Smooth muscle cell (in vitro differentiated cells): Measurements from ENCODE around the gene AS3MT. TPM values are rescaled to one million over a fixed set of nuclear protein-coding genes. Genes with fewer than 3 reads are reported as not detected.
A peak's percentile ranks its signal among the peaks of the same experiment; 100 is the strongest.

ENCODE experiments used
- DNase-seq: peaks from one replicate; lab custom pipeline; 2025; ENCODE audit not compliant: unreplicated experiment; lab: John Stamatoyannopoulos, UW
- H2AFZ ChIP-seq: fragments of 200-600 bp; sonication (generic); 2 replicates; pipeline ENCODE4 v1.6.0; 2016; ENCODE audit warnings: antibody characterized with exemption, low read depth, mild to moderate bottlenecking
- H3F3A ChIP-seq: fragments of 200-600 bp; sonication (generic); 2 replicates; pipeline ENCODE4 v1.6.0; 2017; ENCODE audit warnings: antibody characterized with exemption, low read depth
- H3K27ac ChIP-seq: fragments of 200-600 bp; sonication (generic); 2 replicates; pipeline ENCODE4 v1.5.1; 2016; ENCODE audit warnings: low read depth, mild to moderate bottlenecking
- H3K27me3 ChIP-seq: fragments of 200-600 bp; sonication (generic); 2 replicates; pipeline ENCODE4 v1.6.1; 2016; ENCODE audit warnings: low read depth, mild to moderate bottlenecking
- H3K36me3 ChIP-seq: fragments of 200-600 bp; sonication (generic); 2 replicates; pipeline ENCODE4 v1.5.1; 2016; ENCODE audit warnings: low read depth
- H3K4me1 ChIP-seq: fragments of 200-600 bp; sonication (generic); 2 replicates; pipeline ENCODE4 v1.5.1; 2016; ENCODE audit warnings: low read depth
- H3K4me2 ChIP-seq: fragments of 200-600 bp; sonication (generic); 2 replicates; pipeline ENCODE4 v1.6.0; 2016; ENCODE audit warnings: mild to moderate bottlenecking
- H3K4me3 ChIP-seq: fragments of 200-600 bp; sonication (generic); 2 replicates; pipeline ENCODE4 v1.5.1; 2016; ENCODE audit warnings: mild to moderate bottlenecking
- H3K79me2 ChIP-seq: fragments of 200-600 bp; sonication (generic); 2 replicates; pipeline ENCODE4 v1.6.0; 2016; ENCODE audit warnings: low read depth, mild to moderate bottlenecking
- H3K9ac ChIP-seq: fragments of 200-600 bp; sonication (generic); 2 replicates; pipeline ENCODE4 v1.6.0; 2016; ENCODE audit warnings: low read depth
- H3K9me3 ChIP-seq: fragments of 200-600 bp; sonication (generic); replicated peaks from 2 replicates; pipeline ENCODE4 v1.5.1; 2016; ENCODE audit warnings: low read depth
- H4K20me1 ChIP-seq: fragments of 200-600 bp; sonication (generic); 2 replicates; pipeline ENCODE4 v1.6.0; 2016; ENCODE audit warnings: low read depth
- WGBS: methylation state at CpG from one replicate; pipeline ENCODE4 v1.1.7; 2016; ENCODE audit warnings: low lambda C conversion rate; 5-methylcytosine and 5-hydroxymethylcytosine counted together
- polyA plus RNA-seq: library from polyadenylated mRNA; unstranded; fragments of >200 nt; fragmentation: Nextera tagmentation; extraction: Ambion mirVana; gene quantifications from 2 replicates; pipeline ENCODE4 v1.2.1, GENCODE V29; 2016
- total RNA-seq: library from RNA; depleted of rRNA; stranded (reverse); fragments of >200 nt; gene quantifications from 2 replicates; pipeline ENCODE4 v1.2.3, GENCODE V29; 2014
- TF ChIP-seq, protein P1 (sequence below): fragments of 200-600 bp; sonication (generic); IDR thresholded peaks from 2 replicates; pipeline ENCODE4 v1.5.1; 2017; ENCODE audit warnings: borderline replicate concordance, mild to moderate bottlenecking, antibody characterized with exemption; ENCODE audit not compliant: insufficient read depth, poor library complexity, severe bottlenecking

The AS3MT gene
- total and polyA plus RNA-seq, 2 experiments from 2014 or later = 1.7 to 3.7 TPM

DNA sequence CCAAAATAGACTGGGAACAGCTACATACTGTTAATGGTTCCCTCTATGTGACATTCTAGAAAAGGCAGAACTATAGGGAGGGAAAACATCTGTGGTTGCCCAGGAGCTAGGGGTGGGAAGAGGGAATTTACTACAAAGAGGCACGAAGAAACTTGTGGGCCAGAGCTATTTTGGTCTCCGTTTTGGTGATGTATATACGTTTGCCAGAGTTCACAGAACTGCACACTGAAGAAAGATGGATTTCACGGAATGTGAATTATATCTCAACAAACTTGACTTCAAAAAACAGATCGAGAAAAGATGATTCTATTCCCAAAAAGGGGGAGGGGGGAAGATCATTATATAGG, 386 bp upstream of the AS3MT start:
- Histone ChIP-seq H3K27ac (no peak overlapping the region), H3K79me2 (no peaks in the 10 kb centered on the region), H2AFZ (peak overlapping the region; percentile 95), H3K4me3 (peak overlapping the region; percentile 70), H3K4me2 (peak overlapping the region; percentile 96), H3K27me3 (no peaks in the 10 kb centered on the region), H4K20me1 (no peaks in the 10 kb centered on the region), H3K9ac (peak overlapping the region; percentile 16), H3K36me3 (no peaks in the 10 kb centered on the region), H3F3A (peaks cover 6% of the 10 kb centered on the region), H3K9me3 (no peaks in the 10 kb centered on the region), H3K4me1 (peaks cover 13% of the 10 kb centered on the region)
- DNase-seq = no peak
- TF ChIP-seq, protein P1, sequence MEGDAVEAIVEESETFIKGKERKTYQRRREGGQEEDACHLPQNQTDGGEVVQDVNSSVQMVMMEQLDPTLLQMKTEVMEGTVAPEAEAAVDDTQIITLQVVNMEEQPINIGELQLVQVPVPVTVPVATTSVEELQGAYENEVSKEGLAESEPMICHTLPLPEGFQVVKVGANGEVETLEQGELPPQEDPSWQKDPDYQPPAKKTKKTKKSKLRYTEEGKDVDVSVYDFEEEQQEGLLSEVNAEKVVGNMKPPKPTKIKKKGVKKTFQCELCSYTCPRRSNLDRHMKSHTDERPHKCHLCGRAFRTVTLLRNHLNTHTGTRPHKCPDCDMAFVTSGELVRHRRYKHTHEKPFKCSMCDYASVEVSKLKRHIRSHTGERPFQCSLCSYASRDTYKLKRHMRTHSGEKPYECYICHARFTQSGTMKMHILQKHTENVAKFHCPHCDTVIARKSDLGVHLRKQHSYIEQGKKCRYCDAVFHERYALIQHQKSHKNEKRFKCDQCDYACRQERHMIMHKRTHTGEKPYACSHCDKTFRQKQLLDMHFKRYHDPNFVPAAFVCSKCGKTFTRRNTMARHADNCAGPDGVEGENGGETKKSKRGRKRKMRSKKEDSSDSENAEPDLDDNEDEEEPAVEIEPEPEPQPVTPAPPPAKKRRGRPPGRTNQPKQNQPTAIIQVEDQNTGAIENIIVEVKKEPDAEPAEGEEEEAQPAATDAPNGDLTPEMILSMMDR = no peak
- 5% methylated on average over 5 of the region's 5 CpGs for WGBS

DNA sequence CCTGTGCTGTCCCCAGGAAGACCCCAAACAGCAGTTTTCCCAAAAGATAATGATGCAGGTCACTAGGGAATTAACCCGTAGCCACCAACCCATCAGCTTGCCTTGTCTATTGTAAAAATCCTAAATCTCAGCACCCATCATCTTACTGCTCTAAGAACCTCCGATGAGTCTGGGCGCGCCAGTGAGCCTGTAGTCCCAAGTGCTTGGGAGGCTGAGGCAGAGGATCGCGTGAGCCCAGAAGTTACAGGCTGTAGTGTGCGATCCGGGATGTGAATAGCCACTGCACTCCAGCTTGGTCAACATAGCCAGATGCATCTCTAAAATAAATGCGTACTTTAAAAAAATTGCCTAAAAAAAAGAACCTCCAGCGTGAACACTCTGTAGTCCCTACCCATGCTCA, 951 bp downstream of the AS3MT start:
- Histone ChIP-seq H3K27ac (no peak overlapping the region), H3K4me2 (peak overlapping the region; percentile 96), H3K4me3 (peak overlapping the region; percentile 70), H3K27me3 (no peaks in the 10 kb centered on the region), H3K79me2 (no peaks in the 10 kb centered on the region), H3K9ac (no peak overlapping the region), H3K9me3 (no peaks in the 10 kb centered on the region), H2AFZ (peak overlapping the region; percentile 95), H3K4me1 (peaks cover 13% of the 10 kb centered on the region), H4K20me1 (no peaks in the 10 kb centered on the region), H3K36me3 (no peaks in the 10 kb centered on the region), H3F3A (peaks cover 6% of the 10 kb centered on the region)
- WGBS = 90% methylated on average over 10 of the region's 10 CpGs
- TF ChIP-seq, protein P1 = no peak
- no peak for DNase-seq

DNA sequence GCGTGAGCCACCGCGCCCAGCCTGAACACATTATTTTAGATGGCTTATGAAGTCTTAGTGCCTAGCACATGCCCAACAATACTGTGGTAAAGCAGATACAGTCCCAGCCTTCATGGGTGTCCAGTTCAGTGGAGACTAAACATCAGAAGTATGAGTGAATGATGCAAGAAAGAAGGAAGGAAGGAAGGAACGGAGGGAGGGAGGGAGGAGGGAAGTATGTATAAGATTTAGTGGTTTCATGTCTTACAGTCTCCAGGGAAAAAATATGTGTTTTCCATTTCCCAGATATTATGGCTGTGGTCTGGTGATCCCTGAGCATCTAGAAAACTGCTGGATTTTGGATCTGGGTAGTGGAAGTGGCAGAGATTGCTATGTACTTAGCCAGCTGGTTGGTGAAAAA, 2.9 kb downstream of the AS3MT start:
- Histone ChIP-seq H2AFZ (no peak overlapping the region), H3K27ac (no peak overlapping the region), H3F3A (peaks cover 6% of the 10 kb centered on the region), H3K4me3 (no peak overlapping the region), H3K4me2 (no peak overlapping the region), H3K27me3 (no peaks in the 10 kb centered on the region), H3K79me2 (no peaks in the 10 kb centered on the region), H3K9me3 (no peaks in the 10 kb centered on the region), H3K4me1 (peaks cover 13% of the 10 kb centered on the region), H4K20me1 (no peaks in the 10 kb centered on the region), H3K9ac (no peak overlapping the region), H3K36me3 (no peaks in the 10 kb centered on the region)
- no peak for DNase-seq
- 86% methylated on average over 4 of the region's 4 CpGs for WGBS
- TF ChIP-seq, protein P1 = no peak

DNA sequence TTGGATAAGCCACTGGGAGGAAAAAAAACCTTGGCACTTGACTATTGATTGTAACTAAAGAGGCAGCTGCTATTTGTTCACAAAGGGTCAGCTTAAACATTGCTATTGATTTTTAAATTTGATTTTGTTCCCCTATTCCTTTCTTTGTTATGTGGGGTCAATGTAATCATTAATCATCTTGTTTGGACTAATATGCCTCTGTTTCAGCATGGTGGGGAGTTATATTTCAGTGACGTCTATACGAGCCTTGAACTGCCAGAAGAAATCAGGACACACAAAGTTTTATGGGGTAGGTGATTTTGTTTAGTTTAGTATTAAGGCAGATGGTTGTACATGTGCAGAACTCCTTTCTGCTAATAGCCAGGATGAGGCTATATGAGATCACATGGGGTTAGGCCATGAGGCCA, 7.5 kb downstream of the AS3MT start:
- Histone ChIP-seq H3F3A (no peaks in the 10 kb centered on the region), H3K27ac (no peak overlapping the region), H3K4me2 (no peak overlapping the region), H3K9ac (no peak overlapping the region), H3K27me3 (no peaks in the 10 kb centered on the region), H3K79me2 (no peaks in the 10 kb centered on the region), H3K4me3 (no peak overlapping the region), H4K20me1 (no peaks in the 10 kb centered on the region), H3K36me3 (no peaks in the 10 kb centered on the region), H2AFZ (no peak overlapping the region), H3K4me1 (no peaks in the 10 kb centered on the region), H3K9me3 (no peaks in the 10 kb centered on the region)
- no peak for DNase-seq
- WGBS = 90% methylated on average over 2 of the region's 2 CpGs
- TF ChIP-seq, protein P1 = no peak
